ENCODE results near the gene HS3ST2. TPM values are rescaled to one million over a fixed set of nuclear protein-coding genes. Genes with fewer than 3 reads are reported as not detected.
A peak's percentile ranks its signal among the peaks of the same experiment; 100 is the strongest.

HS3ST2 gene
- total RNA-seq (0.17 TPM in 1 of 2 replicates, not detected in the other), polyA plus RNA-seq (0.36 TPM in 1 of 2 replicates, not detected in the other)

GRCh38 chr16:22813948-22814710 lies at the start of gene HS3ST2:
HS3ST2 (plus strand) TSS chr16:22814162; CDS start chr16:22814611, 449 bp downstream.
- Histone ChIP-seq H3K79me2 (no peaks in the 10 kb centered on the region), H3K9me2 (replicated peaks; ENCODE audit: insufficient read depth) (no peaks in the 10 kb centered on the region), H3K4me1 (ENCODE audit: insufficient read depth) (peaks cover 4% of the 10 kb centered on the region), H3K4me2 (peak within 1 kb of the TSS; percentile 85), H3K27ac (no peak within 1 kb of the TSS), H3K9me3 (ENCODE audit: low read depth) (no peaks in the 10 kb centered on the region), H4K20me1 (ENCODE audit: insufficient read depth, poor library complexity, severe bottlenecking) (no peaks in the 10 kb centered on the region), H3K4me3 (no peak within 1 kb of the TSS), H3K36me3 (replicated peaks; ENCODE audit: insufficient read depth, low read depth) (no peaks in the 10 kb centered on the region), H2AFZ (no peak within 1 kb of the TSS), H3K27me3 (peaks cover 69% of the 10 kb centered on the region)
- DNase-seq (ENCODE audit: low spot score): peak; percentile 67
- WGBS (ENCODE audit: low lambda C conversion rate, missing lambda C conversion rate): 3% methylated on average over 34 of the region's 90 CpGs
- TF ChIP-seq EZH2phosphoT487 (IDR thresholded peaks at IDR 0.05; ENCODE audit: low read depth, severe bottlenecking, unreplicated experiment) (no peak), EZH2 (IDR thresholded peaks at IDR 0.05; ENCODE audit: borderline replicate concordance) (no peak), CTCF (IDR thresholded peaks at IDR 0.05; ENCODE audit: poor library complexity) (peak; percentile 36)

DNA sequence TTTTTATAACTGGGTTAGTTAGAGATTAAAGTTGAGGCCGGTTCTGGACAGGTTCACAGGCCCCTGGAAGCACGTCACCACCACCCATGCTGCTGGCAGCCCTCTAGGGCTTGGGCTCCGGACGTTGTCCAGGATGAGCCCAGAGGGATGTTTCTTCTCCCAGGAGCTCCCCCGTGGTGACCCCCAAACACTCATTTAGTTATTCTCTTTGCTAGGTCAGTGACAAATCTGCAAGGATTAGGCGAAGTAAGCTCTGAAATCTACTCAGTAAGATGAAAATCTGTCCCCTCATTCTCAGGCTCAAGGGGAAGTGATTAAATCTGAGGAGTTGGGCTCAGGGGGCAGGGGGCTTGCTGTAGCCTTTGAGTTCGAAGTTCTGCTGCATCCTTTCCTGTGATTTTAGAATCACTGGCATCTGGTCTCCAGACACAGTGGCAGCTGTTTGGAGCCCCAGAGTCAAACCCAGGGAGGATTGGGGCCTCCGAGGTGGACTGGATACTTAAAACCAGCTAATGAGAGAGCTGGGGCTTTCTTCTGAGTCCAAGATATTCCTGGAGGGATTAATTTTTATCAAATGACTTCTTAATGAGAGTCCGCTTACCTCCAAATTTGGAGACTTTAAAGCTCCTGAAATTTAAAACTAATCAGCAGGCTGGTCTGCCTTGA lies 49.2 kb upstream of the HS3ST2 start:
- Histone ChIP-seq H2AFZ (no peak overlapping the region), H3K27ac (no peak overlapping the region), H3K4me1 (ENCODE audit: insufficient read depth) (no peaks in the 10 kb centered on the region), H3K27me3 (no peaks in the 10 kb centered on the region), H3K4me2 (no peak overlapping the region), H4K20me1 (ENCODE audit: insufficient read depth, poor library complexity, severe bottlenecking) (no peaks in the 10 kb centered on the region), H3K9me3 (ENCODE audit: low read depth) (no peaks in the 10 kb centered on the region), H3K36me3 (replicated peaks; ENCODE audit: insufficient read depth, low read depth) (no peaks in the 10 kb centered on the region), H3K9me2 (replicated peaks; ENCODE audit: insufficient read depth) (no peaks in the 10 kb centered on the region), H3K79me2 (no peaks in the 10 kb centered on the region), H3K4me3 (no peak overlapping the region)
- TF ChIP-seq EZH2 (IDR thresholded peaks at IDR 0.05; ENCODE audit: borderline replicate concordance) (no peak), CTCF (IDR thresholded peaks at IDR 0.05; ENCODE audit: poor library complexity) (no peak), EZH2phosphoT487 (IDR thresholded peaks at IDR 0.05; ENCODE audit: low read depth, severe bottlenecking, unreplicated experiment) (no peak)
- DNase-seq (ENCODE audit: low spot score): no peak
- 39% methylated on average over 9 of the region's 9 CpGs for WGBS (ENCODE audit: low lambda C conversion rate, missing lambda C conversion rate)

GRCh38 chr16:22765479-22765878 lies 48.5 kb upstream of the HS3ST2 start:
- Histone ChIP-seq H4K20me1 (ENCODE audit: insufficient read depth, poor library complexity, severe bottlenecking) (no peaks in the 10 kb centered on the region), H3K36me3 (replicated peaks; ENCODE audit: insufficient read depth, low read depth) (no peaks in the 10 kb centered on the region), H3K79me2 (no peaks in the 10 kb centered on the region), H3K9me2 (replicated peaks; ENCODE audit: insufficient read depth) (no peaks in the 10 kb centered on the region), H3K27ac (no peak overlapping the region), H2AFZ (no peak overlapping the region), H3K9me3 (ENCODE audit: low read depth) (no peaks in the 10 kb centered on the region), H3K4me2 (no peak overlapping the region), H3K4me1 (ENCODE audit: insufficient read depth) (no peaks in the 10 kb centered on the region), H3K27me3 (no peaks in the 10 kb centered on the region), H3K4me3 (no peak overlapping the region)
- no peak for TF ChIP-seq EZH2 (IDR thresholded peaks at IDR 0.05; ENCODE audit: borderline replicate concordance)
- no peak for TF ChIP-seq EZH2phosphoT487 (IDR thresholded peaks at IDR 0.05; ENCODE audit: low read depth, severe bottlenecking, unreplicated experiment)
- no peak for TF ChIP-seq CTCF (IDR thresholded peaks at IDR 0.05; ENCODE audit: poor library complexity)
- no peak for DNase-seq (ENCODE audit: low spot score)

Data from hepatocyte (in vitro differentiated cells).